ENCODE data around the gene PDLIM1. TPM values are rescaled to one million over a fixed set of nuclear protein-coding genes. Genes with fewer than 3 reads are reported as not detected.

Gene PDLIM1
- total RNA-seq, 4 donors from 2014 or later = 71.4 to 112 (median 77.7) TPM

- H3K4me1 ChIP-seq = peaks cover 63% of the 10 kb centered on the region
- no peaks in the 10 kb centered on the region for H3K36me3 ChIP-seq
- TF ChIP-seq CTCF (IDR thresholded peaks at IDR 0.05) (no peak), POLR2AphosphoS5 (IDR thresholded peaks at IDR 0.05) (peak in 2 of 3 donors; percentile 51 to 80), POLR2A (IDR thresholded peaks at IDR 0.05) (no peak), EP300 (IDR thresholded peaks at IDR 0.05) (no peak)
- peak in 1 of 2 donors; percentile 81 for DNase-seq (ENCODE audit: low spot score in 2 of 2)
- H3K27ac ChIP-seq = peak overlapping the region; percentile 76
- H3K4me3 ChIP-seq = no peak overlapping the region
- 72% methylated on average over 6 of the region's 6 CpGs for WGBS
- no peaks in the 10 kb centered on the region for H3K9me3 ChIP-seq
- H3K27me3 ChIP-seq = no peaks in the 10 kb centered on the region
Measured at GRCh38 chr10:95278061-95278988, 12.5 kb downstream of the PDLIM1 start.

- WGBS = 74% methylated on average over 3 of the region's 3 CpGs
- no peaks in the 10 kb centered on the region for H3K9me3 ChIP-seq
- no peaks in the 10 kb centered on the region for H3K36me3 ChIP-seq
- no peak for TF ChIP-seq EP300 (IDR thresholded peaks at IDR 0.05)
- TF ChIP-seq POLR2AphosphoS5 (IDR thresholded peaks at IDR 0.05) = no peak
- TF ChIP-seq CTCF (IDR thresholded peaks at IDR 0.05) = no peak
- no peak for TF ChIP-seq POLR2A (IDR thresholded peaks at IDR 0.05)
- no peak for DNase-seq (ENCODE audit: low spot score in 2 of 2)
- H3K4me1 ChIP-seq = peaks cover 70% of the 10 kb centered on the region
- no peaks in the 10 kb centered on the region for H3K27me3 ChIP-seq
- peak overlapping the region; percentile 76 for H3K27ac ChIP-seq
- no peak overlapping the region for H3K4me3 ChIP-seq
Measured at GRCh38 chr10:95277614-95278013, 13.2 kb downstream of the PDLIM1 start.

GRCh38 chr10:95277201-95277570 is 13.6 kb downstream of the PDLIM1 start:
- DNase-seq (ENCODE audit: low spot score in 2 of 2) = no peak
- Histone ChIP-seq H3K27me3 (no peaks in the 10 kb centered on the region), H3K4me1 (peaks cover 71% of the 10 kb centered on the region), H3K4me3 (no peak overlapping the region), H3K36me3 (no peaks in the 10 kb centered on the region), H3K27ac (peak overlapping the region; percentile 76), H3K9me3 (no peaks in the 10 kb centered on the region)
- WGBS = 77% methylated on average over 1 of the region's 1 CpG
- TF ChIP-seq POLR2AphosphoS5 (IDR thresholded peaks at IDR 0.05) = no peak
- no peak for TF ChIP-seq CTCF (IDR thresholded peaks at IDR 0.05)
- no peak for TF ChIP-seq POLR2A (IDR thresholded peaks at IDR 0.05)
- TF ChIP-seq EP300 (IDR thresholded peaks at IDR 0.05) = no peak

- Histone ChIP-seq H3K27ac (peak overlapping the region; percentile 76), H3K4me3 (no peak overlapping the region), H3K9me3 (no peaks in the 10 kb centered on the region), H3K4me1 (peaks cover 71% of the 10 kb centered on the region), H3K27me3 (no peaks in the 10 kb centered on the region), H3K36me3 (no peaks in the 10 kb centered on the region)
- 77% methylated on average over 8 of the region's 8 CpGs for WGBS
- no peak for TF ChIP-seq POLR2AphosphoS5 (IDR thresholded peaks at IDR 0.05)
- TF ChIP-seq CTCF (IDR thresholded peaks at IDR 0.05) = no peak
- TF ChIP-seq POLR2A (IDR thresholded peaks at IDR 0.05) = no peak
- no peak for TF ChIP-seq EP300 (IDR thresholded peaks at IDR 0.05)
- DNase-seq (ENCODE audit: low spot score in 2 of 2) = no peak
Measured at GRCh38 chr10:95276367-95277200, 14.2 kb downstream of the PDLIM1 start.
